NT2/D1 (cell line): Measurements from ENCODE around the gene CDK14.

ENCODE experiments used
- SUZ12 ChIP-seq: IDR thresholded peaks from 2 replicates; pipeline ENCODE4 v1.6.1; 2011; ENCODE audit not compliant: insufficient read length, insufficient read depth; ENCODE audit errors: extremely low read depth
- YY1 ChIP-seq: IDR thresholded peaks from 2 replicates; pipeline ENCODE4 v1.6.1; 2011; ENCODE audit not compliant: insufficient read length, insufficient read depth

- TF ChIP-seq YY1 = no peak
- no peak for TF ChIP-seq SUZ12
Observed at GRCh38 chr7:90599038-90599437, 2.9 kb downstream of the CDK14 start.
